K562 (cell line): ENCODE measurements around the gene SEC14L1. TPM values are rescaled to one million over a fixed set of nuclear protein-coding genes. Genes with fewer than 3 reads are reported as not detected.

Experiments
- ATAC-seq: fragments of 200-7000 bp; cut with Tn5 transposase; 3 replicates; pipeline ENCODE4 v1.9.1; 2020; ENCODE audit warnings: moderate library complexity
- BruUV-seq: library from RNA; stranded (reverse); fragments of 400-500 nt; replicated peaks from 2 replicates; lab custom pipeline; 2021; lab: Mats Ljungman, UMichigan
- CTCF ChIA-PET: fragments of 300-600 bp; formaldehyde crosslinking; extraction: SDS; loops from one replicate; lab custom pipeline; 2021; ENCODE audit warnings: low intra/inter-chr PET ratio; lab: Yijun Ruan, JAX
- POLR2A ChIA-PET: fragments of 300-600, 350-650 bp; sonication (Branson Sonifier 250); formaldehyde crosslinking; extraction: SDS; loops from one replicate; lab custom pipeline; 2021; ENCODE audit warnings: antibody characterized with exemption, inconsistent platforms; lab: Yijun Ruan, JAX
- DNase-seq, 4 experiments: peaks; one replicate each; pipeline versions ENCODE4 v3.0.0 to v3.0.0-alpha.2; 2011 to 2018; ENCODE audit warnings: low spot score in 3 of 4, mixed read lengths in 3 of 4; ENCODE audit errors: extremely low read depth in 1 of 4
- FAIRE-seq: peaks from 2 replicates; lab custom pipeline; 2011; peaks lifted over from hg19 to GRCh38; lab: Jason Lieb, UNC
- H2AFZ ChIP-seq: 2 replicates; pipeline ENCODE4 v1.6.0; 2011; ENCODE audit warnings: low read depth, low read length, control low read depth, inconsistent platforms
- H3K27ac ChIP-seq: fragments of 200-600 bp; 3 replicates; pipeline ENCODE4 v1.8.0; 2011; ENCODE audit warnings: low read depth, mild to moderate bottlenecking, control low read depth, inconsistent platforms, low read length, moderate library complexity, mixed read lengths; ENCODE audit errors: extremely low read depth
- H3K27me3 ChIP-seq, 2 experiments: fragments of 300-600 bp in 1 of 2; 2 replicates in 1 of 2; 3 replicates in 1 of 2; pipeline versions ENCODE4 v1.6.0 to v1.8.0; 2011; ENCODE audit warnings: inconsistent platforms in 2 of 2, low read length in 2 of 2, mild to moderate bottlenecking in 1 of 2, mixed read lengths in 1 of 2, moderate library complexity in 1 of 2; ENCODE audit not compliant: control insufficient read depth in 2 of 2, insufficient read depth in 2 of 2
- H3K36me3 ChIP-seq: fragments of 300-600 bp; 3 replicates; pipeline ENCODE4 v1.8.0; 2011; ENCODE audit warnings: mild to moderate bottlenecking, low read length, inconsistent platforms; ENCODE audit not compliant: control insufficient read depth, insufficient read depth
- H3K4me1 ChIP-seq, 2 experiments: fragments of 200-600 bp in 1 of 2; replicated peaks in 1 of 2; 2 replicates in 1 of 2; 3 replicates in 1 of 2; pipeline versions ENCODE4 v1.5.1 to v1.8.0; 2011; ENCODE audit warnings: inconsistent platforms in 2 of 2, low read length in 2 of 2, mild to moderate bottlenecking in 1 of 2, mixed read lengths in 1 of 2, moderate library complexity in 1 of 2; ENCODE audit not compliant: control insufficient read depth in 2 of 2, insufficient read depth in 2 of 2
- H3K4me2 ChIP-seq: 2 replicates; pipeline ENCODE4 v1.6.1; 2011; ENCODE audit warnings: low read length, control low read depth, inconsistent platforms, mixed read lengths; ENCODE audit not compliant: insufficient read depth
- H3K4me3 ChIP-seq: fragments of 200-600 bp; sonication (generic), shearing (Covaris generic); 2 replicates; pipeline ENCODE4 v1.5.1; 2016; ENCODE audit warnings: control low read depth, inconsistent platforms
- H3K79me2 ChIP-seq: fragments of 200-600 bp; 3 replicates; pipeline ENCODE4 v1.8.0; 2011; ENCODE audit warnings: low read length, inconsistent platforms; ENCODE audit not compliant: control insufficient read depth, insufficient read depth
- H3K9ac ChIP-seq, 2 experiments: 2 replicates each; pipeline versions ENCODE4 v1.6.0 to v1.6.1; 2011; ENCODE audit warnings: low read depth in 2 of 2, low read length in 2 of 2, control low read depth in 1 of 2, inconsistent platforms in 1 of 2, mild to moderate bottlenecking in 1 of 2, mixed read lengths in 1 of 2; ENCODE audit not compliant: insufficient read depth in 1 of 2
- H3K9me1 ChIP-seq: one replicate; pipeline ENCODE4 v1.6.0; 2011; ENCODE audit warnings: inconsistent platforms, mild to moderate bottlenecking, low read length, moderate library complexity; ENCODE audit not compliant: control insufficient read depth, insufficient read depth
- H3K9me3 ChIP-seq: replicated peaks from 2 replicates; pipeline ENCODE4 v1.5.1; 2011; ENCODE audit warnings: low read depth, low read length, inconsistent platforms; ENCODE audit not compliant: control insufficient read depth, insufficient read depth
- H4K20me1 ChIP-seq: replicated peaks from 2 replicates; pipeline ENCODE4 v1.6.1; 2011; ENCODE audit warnings: low read length, inconsistent platforms, mixed read lengths; ENCODE audit not compliant: control insufficient read depth, insufficient read depth
- FOXM1 ChIP-seq, 2 experiments: fragments of 450-650 bp in 1 of 2; sonication (generic) in 1 of 2; formaldehyde crosslinking in 1 of 2; IDR thresholded peaks; 2 replicates each; pipeline versions ENCODE4 v1.6.1 to v1.9.0; 2017 to 2022; ENCODE audit warnings: low read depth in 2 of 2, mild to moderate bottlenecking in 2 of 2, missing genetic modification reagents in 1 of 2, moderate library complexity in 1 of 2
- ZKSCAN3 ChIP-seq: fragments of 250-450 bp; sonication (Bioruptor Pico); IDR thresholded peaks from 2 replicates; pipeline ENCODE4 v1.4.0; 2020
- ZNF764 ChIP-seq: fragments of 250-450 bp; sonication (Bioruptor Pico); IDR thresholded peaks from 2 replicates; pipeline ENCODE4 v1.4.0; 2020; ENCODE audit warnings: low read depth, mild to moderate bottlenecking, moderate library complexity
- WGBS: fragments of 100-300 bp; shearing (Covaris generic); methylation state at CpG from one replicate; pipeline ENCODE4 v1.1.6; 2016; ENCODE audit warnings: low coverage, mixed read lengths; ENCODE audit not compliant: insufficient coverage; ENCODE audit errors: missing lambda C conversion rate; 5-methylcytosine and 5-hydroxymethylcytosine counted together
- in situ Hi-C: fragments of 300-500 bp; cut with MboI; formaldehyde crosslinking; loops from 4 replicates; pipeline ENCODE4 v1.15.0; 2018; ENCODE audit warnings: inconsistent platforms, mixed read lengths
- intact Hi-C: fragments of 100-400 bp; cut with micrococcal nuclease; formaldehyde crosslinking; loops from 2 replicates; pipeline ENCODE4 v1.14.2; 2022
- polyA plus RNA-seq, 8 experiments: library from polyadenylated mRNA; depleted of rRNA in 4 of 8; stranded (reverse) in 5 of 8; unstranded in 3 of 8; fragments of >200 nt; fragmentation: Nextera tagmentation in 2 of 8; fragmentation: Illumina TruSeq in 1 of 8; extraction: Ambion mirVana in 2 of 8; extraction: Trizol in 1 of 8; gene quantifications; 2 replicates each; pipeline versions ENCODE4 v1.2.1 to v1.2.3, GENCODE V29; 2011 to 2014; ENCODE audit warnings: inconsistent platforms in 1 of 8, missing spikeins in 1 of 8
- total RNA-seq, 7 experiments: library from RNA; depleted of rRNA in 6 of 7; stranded (reverse); fragments of >200 nt in 6 of 7; fragmentation: Illumina TruSeq in 2 of 7; extraction: Trizol in 2 of 7; gene quantifications; 2 replicates each; pipeline versions ENCODE4 v1.2.1 to v1.2.3, GENCODE V29; 2011 to 2021; ENCODE audit warnings: low replicate concordance in 1 of 7
- TF ChIP-seq, protein P1 (sequence below): fragments of 250-450 bp; sonication (Bioruptor Pico); IDR thresholded peaks from 2 replicates; pipeline ENCODE4 v1.8.0; 2021; ENCODE audit warnings: borderline replicate concordance, mild to moderate bottlenecking, moderate library complexity; ENCODE audit not compliant: poor library complexity, severe bottlenecking

Gene SEC14L1
- total and polyA plus RNA-seq, 9 of the 15 experiments (the other 6 are each of a cell fraction or from before 2014, with no cell fraction given) = 3.1 to 39.7 (median 15.2) TPM

DNA sequence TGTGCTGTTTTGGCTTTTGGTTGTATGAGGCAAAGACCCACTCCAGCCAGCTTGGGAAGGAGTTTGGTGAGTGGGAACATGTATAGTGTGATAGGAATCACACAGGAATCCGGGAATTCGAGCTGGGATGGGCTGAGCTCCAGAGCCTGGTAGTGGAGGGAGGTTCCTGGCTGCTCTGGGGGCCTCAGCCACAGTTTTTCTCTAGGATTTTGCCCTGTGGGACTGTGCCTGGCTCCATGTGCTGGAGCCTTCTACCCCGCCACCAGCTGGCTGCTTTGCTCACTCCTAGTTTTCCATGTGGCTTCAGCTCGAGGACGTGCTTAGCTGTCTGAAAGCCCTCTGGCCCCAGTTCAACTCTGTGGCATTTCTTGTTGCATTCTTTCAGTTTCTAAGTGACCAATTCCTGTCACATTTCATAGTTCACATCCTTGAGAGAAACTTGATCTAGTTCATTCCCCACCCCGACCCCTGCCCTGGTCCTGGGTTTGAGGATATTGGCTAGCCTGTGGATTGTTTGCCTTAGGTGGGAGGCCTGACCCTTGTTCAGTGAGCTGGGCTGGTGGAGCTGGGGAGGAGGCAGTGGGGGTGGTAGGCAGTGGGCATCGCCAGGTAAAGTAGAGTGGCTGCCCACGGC, 5.0 kb downstream of the SEC14L1 start:
- TF ChIP-seq, protein P1, sequence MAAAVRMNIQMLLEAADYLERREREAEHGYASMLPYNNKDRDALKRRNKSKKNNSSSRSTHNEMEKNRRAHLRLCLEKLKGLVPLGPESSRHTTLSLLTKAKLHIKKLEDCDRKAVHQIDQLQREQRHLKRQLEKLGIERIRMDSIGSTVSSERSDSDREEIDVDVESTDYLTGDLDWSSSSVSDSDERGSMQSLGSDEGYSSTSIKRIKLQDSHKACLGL (CRISPR knock-in tag) = no peak
- no peak for TF ChIP-seq ZNF764 (CRISPR knock-in tag)
- TF ChIP-seq ZKSCAN3 = no peak
- no peak for TF ChIP-seq FOXM1 (IDR thresholded peaks at IDR 0.05; ENCODE audit: low read depth)
- TF ChIP-seq FOXM1 (CRISPR knock-in tag; IDR thresholded peaks at IDR 0.05; ENCODE audit: low read depth) = no peak
- H3K9me3 ChIP-seq = no peaks in the 10 kb centered on the region
- FAIRE-seq (no peak), ATAC-seq (no peak), DNase-seq (no peak)
- BruUV-seq = no TSS peak
- peaks cover 4 to 15% of the 10 kb centered on the region in 2 experiments; a peak in 4 of 5 replicates for H3K4me1 ChIP-seq
- H3K4me3 ChIP-seq = no peak overlapping the region
- intact Hi-C loops (no loop called here), in situ Hi-C loops (no loop called here)
- CTCF ChIA-PET = interaction anchor here (0.6 kb wide), 1 partner anchor 15 kb away, joined by 3 read pairs; no protein-coding TSS in a partner anchor
- H3K9ac ChIP-seq = peak overlapping the region in 1 of 2 experiments; percentile 63; a peak in 3 of 4 replicates
- POLR2A ChIA-PET = interaction anchor here (1.2 kb wide), 1 partner anchor 36 kb away, joined by 4 read pairs; no protein-coding TSS in a partner anchor
- H3K27me3 ChIP-seq = no peaks in the 10 kb centered on the region
- H4K20me1 ChIP-seq = no peaks in the 10 kb centered on the region
- H3K79me2 ChIP-seq = peaks cover 44% of the 10 kb centered on the region
- H2AFZ ChIP-seq = no peak overlapping the region
- peaks cover 61% of the 10 kb centered on the region; the same call in 2 of the 3 replicates for H3K36me3 ChIP-seq
- H3K27ac ChIP-seq = no peak overlapping the region
- no peak overlapping the region for H3K4me2 ChIP-seq
- H3K9me1 ChIP-seq = no peaks in the 10 kb centered on the region
- WGBS = 86% methylated on average over 8 of the region's 8 CpGs
